SK-N-SH treated with all-trans-retinoic acid at 6 μM for 48 hours (cell line): Measurements from ENCODE around the gene COL24A1.

Source experiments
- ATAC-seq: fragments of 200-7000 bp; cut with Tn5 transposase; 3 replicates; pipeline ENCODE4 v1.9.1; 2020; ENCODE audit warnings: mild to moderate bottlenecking, moderate library complexity
- ARNTL ChIP-seq: fragments of 450-650 bp; formaldehyde crosslinking; IDR thresholded peaks from 2 replicates; pipeline ENCODE4 v1.5.0; 2020; ENCODE audit warnings: low read depth, mild to moderate bottlenecking, moderate library complexity, borderline replicate concordance
- BACH2 ChIP-seq: fragments of 250-450 bp; sonication (Bioruptor Pico); IDR thresholded peaks from 2 replicates; pipeline ENCODE4 v1.9.0; 2021; ENCODE audit warnings: mild to moderate bottlenecking, borderline replicate concordance
- CREB5 ChIP-seq: fragments of 250-450 bp; sonication (Bioruptor Pico); IDR thresholded peaks from 2 replicates; pipeline ENCODE4 v1.5.1; 2020; ENCODE audit warnings: low read depth, mild to moderate bottlenecking, moderate library complexity
- CSDC2 ChIP-seq: fragments of 250-450 bp; sonication (Bioruptor Pico); IDR thresholded peaks from 2 replicates; pipeline ENCODE4 v1.5.0; 2020; ENCODE audit warnings: mild to moderate bottlenecking, moderate library complexity
- ESRRG ChIP-seq: fragments of 250-450 bp; sonication (Bioruptor Pico); IDR thresholded peaks from 2 replicates; pipeline ENCODE4 v1.6.1; 2021; ENCODE audit warnings: mild to moderate bottlenecking
- GLIS3 ChIP-seq: fragments of 250-450 bp; sonication (Bioruptor Pico); IDR thresholded peaks from 2 replicates; pipeline ENCODE4 v1.5.0; 2020; ENCODE audit warnings: mild to moderate bottlenecking, moderate library complexity
- ISL1 ChIP-seq: fragments of 250-450 bp; sonication (Bioruptor Pico); IDR thresholded peaks from 2 replicates; pipeline ENCODE4 v2.1.2; 2022; ENCODE audit warnings: mild to moderate bottlenecking, moderate library complexity
- OSR1 ChIP-seq: fragments of 250-450 bp; sonication (Bioruptor Pico); IDR thresholded peaks from 2 replicates; pipeline ENCODE4 v1.8.0; 2022; ENCODE audit warnings: moderate library complexity, mild to moderate bottlenecking, inconsistent platforms
- PATZ1 ChIP-seq: fragments of 250-450 bp; sonication (Bioruptor Pico); IDR thresholded peaks from 2 replicates; pipeline ENCODE4 v1.8.0; 2020; ENCODE audit warnings: mild to moderate bottlenecking, moderate library complexity, borderline replicate concordance
- POU6F1 ChIP-seq: fragments of 250-450 bp; sonication (Bioruptor Pico); IDR thresholded peaks from 2 replicates; pipeline ENCODE4 v1.8.0; 2021; ENCODE audit warnings: low read depth, mild to moderate bottlenecking, moderate library complexity, borderline replicate concordance
- PPARA ChIP-seq: fragments of 250-450 bp; sonication (Bioruptor Pico); IDR thresholded peaks from 2 replicates; pipeline ENCODE4 v1.5.0; 2020; ENCODE audit warnings: mild to moderate bottlenecking, borderline replicate concordance
- RARB ChIP-seq: fragments of 250-450 bp; sonication (Bioruptor Pico); IDR thresholded peaks from 2 replicates; pipeline ENCODE4 v1.8.0; 2021; ENCODE audit warnings: mild to moderate bottlenecking, moderate library complexity
- SNAI2 ChIP-seq: fragments of 250-450 bp; sonication (Bioruptor Pico); IDR thresholded peaks from 2 replicates; pipeline ENCODE4 v1.5.0; 2020; ENCODE audit warnings: mild to moderate bottlenecking, moderate library complexity
- TCF4 ChIP-seq: fragments of 250-450 bp; sonication (Bioruptor Pico); IDR thresholded peaks from 2 replicates; pipeline ENCODE4 v1.8.0; 2021; ENCODE audit warnings: mild to moderate bottlenecking, moderate library complexity, borderline replicate concordance
- TOX ChIP-seq: fragments of 250-450 bp; sonication (Bioruptor Pico); IDR thresholded peaks from 2 replicates; pipeline ENCODE4 v1.8.0; 2021; ENCODE audit warnings: mild to moderate bottlenecking, moderate library complexity, borderline replicate concordance
- TSHZ2 ChIP-seq: fragments of 250-450 bp; sonication (Bioruptor Pico); IDR thresholded peaks from 2 replicates; pipeline ENCODE4 v1.5.0; 2020; ENCODE audit warnings: mild to moderate bottlenecking, moderate library complexity
- ZC3H10 ChIP-seq: fragments of 250-450 bp; sonication (Bioruptor Pico); IDR thresholded peaks from 2 replicates; pipeline ENCODE4 v1.5.1; 2021; ENCODE audit warnings: mild to moderate bottlenecking, moderate library complexity
- ZFP3 ChIP-seq: fragments of 250-450 bp; sonication (Bioruptor Pico); IDR thresholded peaks from 2 replicates; pipeline ENCODE4 v1.5.0; 2020; ENCODE audit warnings: mild to moderate bottlenecking, moderate library complexity
- ZFP30 ChIP-seq: fragments of 450-650 bp; formaldehyde crosslinking; IDR thresholded peaks from 2 replicates; pipeline ENCODE4 v1.5.0; 2022; ENCODE audit warnings: mild to moderate bottlenecking, moderate library complexity
- ZNF565 ChIP-seq: fragments of 450-650 bp; formaldehyde crosslinking; conservative IDR thresholded peaks from 2 replicates; pipeline ENCODE4 v1.5.0; 2020; ENCODE audit warnings: low read depth, mild to moderate bottlenecking, moderate library complexity
- ZNF70 ChIP-seq: fragments of 450-650 bp; formaldehyde crosslinking; IDR thresholded peaks from 2 replicates; pipeline ENCODE4 v1.5.0; 2020; ENCODE audit warnings: mild to moderate bottlenecking, moderate library complexity
- ZNF8 ChIP-seq: fragments of 450-650 bp; formaldehyde crosslinking; IDR thresholded peaks from 2 replicates; pipeline ENCODE4 v1.5.0; 2020; ENCODE audit warnings: mild to moderate bottlenecking, moderate library complexity

Gene COL24A1

GRCh38 chr1:86200901-86201300 is 44.3 kb upstream of the COL24A1 start:
- ATAC-seq, result no peak
- no peak for TF ChIP-seq GLIS3 (CRISPR knock-in tag)
- no peak for TF ChIP-seq ZNF8 (CRISPR knock-in tag)
- TF ChIP-seq POU6F1 (CRISPR knock-in tag), result no peak
- TF ChIP-seq TCF4 (CRISPR knock-in tag), result no peak
- no peak for TF ChIP-seq ZNF70
- TF ChIP-seq PPARA, result no peak
- no peak for TF ChIP-seq TSHZ2 (CRISPR knock-in tag)
- TF ChIP-seq OSR1 (CRISPR knock-in tag), result no peak
- TF ChIP-seq TOX (CRISPR knock-in tag), result no peak
- TF ChIP-seq, all 23 proteins: peak for 0

GRCh38 chr1:86197206-86197855 is 40.8 kb upstream of the COL24A1 start:
- TF ChIP-seq TSHZ2 (CRISPR knock-in tag), result no peak
- no peak for TF ChIP-seq ISL1 (CRISPR knock-in tag)
- no peak for TF ChIP-seq ZFP30 (CRISPR knock-in tag)
- no peak for TF ChIP-seq ZNF8 (CRISPR knock-in tag)
- no peak for TF ChIP-seq ZFP3 (CRISPR knock-in tag)
- no peak for TF ChIP-seq CSDC2 (CRISPR knock-in tag)
- TF ChIP-seq ESRRG (CRISPR knock-in tag), result no peak
- TF ChIP-seq ZNF565 (CRISPR knock-in tag), result no peak
- no peak for TF ChIP-seq SNAI2 (CRISPR knock-in tag)
- no peak for TF ChIP-seq TOX (CRISPR knock-in tag)
- ATAC-seq, result no peak

GRCh38 chr1:86195281-86195680 is 38.7 kb upstream of the COL24A1 start:
- TF ChIP-seq SNAI2 (CRISPR knock-in tag) (no peak), ZFP30 (CRISPR knock-in tag) (no peak), ZFP3 (CRISPR knock-in tag) (no peak), POU6F1 (CRISPR knock-in tag) (no peak), ZNF565 (CRISPR knock-in tag) (no peak), TOX (CRISPR knock-in tag) (no peak), ARNTL (CRISPR knock-in tag) (no peak), GLIS3 (CRISPR knock-in tag) (no peak), PATZ1 (no peak), ZNF8 (CRISPR knock-in tag) (no peak), ZC3H10 (CRISPR knock-in tag) (no peak), CSDC2 (CRISPR knock-in tag) (no peak), TCF4 (CRISPR knock-in tag) (no peak), ESRRG (CRISPR knock-in tag) (no peak), BACH2 (CRISPR knock-in tag) (no peak), OSR1 (CRISPR knock-in tag) (no peak), PPARA (no peak), CREB5 (CRISPR knock-in tag) (no peak), RARB (CRISPR knock-in tag) (no peak)
- ATAC-seq, result no peak
